DND-41 (cell line): Measurements from ENCODE around the gene PHF2.

Experiments
- ATAC-seq: fragments of 200-7000 bp; cut with Tn5 transposase; 3 replicates; pipeline ENCODE4 v1.9.1; 2021; ENCODE audit warnings: low read depth; ENCODE audit not compliant: insufficient read depth
- DNase-seq: peaks from one replicate; pipeline ENCODE4 v3.0.0-alpha.2; 2020
- H2AFZ ChIP-seq: 2 replicates; pipeline ENCODE4 v1.6.0; 2012; ENCODE audit warnings: low read depth, low read length
- H3K27ac ChIP-seq: 2 replicates; pipeline ENCODE4 v1.5.1; 2012; ENCODE audit warnings: low read length, inconsistent platforms
- H3K27me3 ChIP-seq: fragments of 200-600 bp; sonication (generic); 2 replicates; pipeline ENCODE4 v1.6.0; 2012; ENCODE audit warnings: low read length, mild to moderate bottlenecking, inconsistent platforms; ENCODE audit not compliant: insufficient read depth, poor library complexity
- H3K36me3 ChIP-seq: 2 replicates; pipeline ENCODE4 v1.5.1; 2012; ENCODE audit warnings: low read length, inconsistent platforms; ENCODE audit not compliant: insufficient read depth
- H3K4me1 ChIP-seq: 2 replicates; pipeline ENCODE4 v1.5.1; 2012; ENCODE audit warnings: mild to moderate bottlenecking, low read length; ENCODE audit not compliant: insufficient read depth
- H3K4me2 ChIP-seq: 2 replicates; pipeline ENCODE4 v1.6.0; 2012; ENCODE audit warnings: mild to moderate bottlenecking, moderate library complexity, low read length, inconsistent platforms; ENCODE audit not compliant: insufficient read depth
- H3K4me3 ChIP-seq, 2 experiments: fragments of 200-600 bp in 1 of 2; shearing (Covaris generic) in 1 of 2; 2 replicates each; pipeline ENCODE4 v1.5.1; 2012 to 2016; ENCODE audit warnings: inconsistent platforms in 2 of 2, low read length in 2 of 2, mild to moderate bottlenecking in 2 of 2, low read depth in 1 of 2, moderate library complexity in 1 of 2
- H3K79me2 ChIP-seq: 2 replicates; pipeline ENCODE4 v1.6.0; 2012; ENCODE audit warnings: low read length, inconsistent platforms; ENCODE audit not compliant: insufficient read depth
- H3K9ac ChIP-seq: 2 replicates; pipeline ENCODE4 v1.6.0; 2012; ENCODE audit warnings: low read depth, mild to moderate bottlenecking, inconsistent platforms, low read length, moderate library complexity
- H3K9me3 ChIP-seq: 2 replicates; pipeline ENCODE4 v1.5.1; 2012; ENCODE audit warnings: low read length, moderate library complexity, mild to moderate bottlenecking, inconsistent platforms; ENCODE audit not compliant: insufficient read depth, severe bottlenecking
- H4K20me1 ChIP-seq: 2 replicates; pipeline ENCODE4 v1.6.0; 2012; ENCODE audit warnings: low read length; ENCODE audit not compliant: insufficient read depth
- EZH2 ChIP-seq: IDR thresholded peaks from 3 replicates; pipeline ENCODE4 v1.6.1; 2012; ENCODE audit warnings: borderline replicate concordance, low read depth, mild to moderate bottlenecking, moderate library complexity, low read length, inconsistent platforms; ENCODE audit not compliant: severe bottlenecking
- TF ChIP-seq, protein P1 (sequence below): IDR thresholded peaks from 2 replicates; pipeline ENCODE4 v1.5.1; 2012; ENCODE audit warnings: borderline replicate concordance, low read length, moderate library complexity, mild to moderate bottlenecking; ENCODE audit not compliant: poor library complexity, severe bottlenecking; ENCODE audit errors: extremely low read depth

The PHF2 gene

DNA sequence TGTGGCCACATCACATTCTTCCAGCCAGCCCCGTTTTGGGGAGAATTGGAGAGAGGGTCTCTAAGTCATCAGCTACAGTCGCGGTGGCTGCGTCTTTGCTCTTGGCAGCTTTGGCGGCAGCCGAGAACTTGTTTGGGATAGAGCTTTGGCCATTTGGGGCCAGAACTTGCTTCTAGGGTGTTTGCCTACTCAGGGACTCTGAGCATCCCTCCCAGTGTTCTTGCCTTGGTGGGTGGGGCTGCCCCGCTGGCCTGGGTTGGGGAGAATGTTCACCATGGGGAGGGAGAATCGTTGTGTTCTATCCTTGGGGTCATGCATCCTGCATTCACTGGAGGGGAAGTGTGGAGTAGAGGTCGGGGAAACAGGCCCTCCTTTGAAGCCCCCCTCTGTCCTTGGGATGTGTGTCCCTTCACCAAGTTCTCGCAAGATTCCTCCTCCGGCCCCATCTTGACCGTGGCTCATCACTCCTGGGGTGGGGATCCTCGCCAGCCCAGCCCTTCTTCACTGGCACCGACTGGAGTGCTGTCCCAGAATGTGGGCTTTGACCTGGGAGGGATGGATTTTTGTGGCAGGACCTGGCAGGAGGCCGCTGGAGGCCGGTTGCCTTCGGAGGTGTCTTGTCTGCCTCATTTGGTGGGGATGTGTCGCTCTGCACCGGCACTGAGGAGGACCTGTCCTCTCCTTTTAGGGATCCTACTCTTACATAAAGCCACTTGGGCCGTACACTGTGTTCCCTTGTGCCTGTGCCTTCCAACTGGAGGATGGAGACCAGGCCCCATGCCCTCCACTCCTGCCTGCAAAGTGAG is 3.5 kb downstream of the PHF2 start:
- Histone ChIP-seq H3K9ac (no peak overlapping the region), H3K79me2 (peaks cover 95% of the 10 kb centered on the region), H3K27me3 (no peaks in the 10 kb centered on the region), H3K4me2 (peak overlapping the region; percentile 24; the same call in 1 of the 2 replicates), H3K4me1 (peaks cover 40% of the 10 kb centered on the region), H3K27ac (no peak overlapping the region), H3K4me3 (no peak overlapping the region), H2AFZ (no peak overlapping the region), H3K36me3 (no peaks in the 10 kb centered on the region), H3K9me3 (no peaks in the 10 kb centered on the region), H4K20me1 (peaks cover 50% of the 10 kb centered on the region)
- peak; percentile 2 for DNase-seq
- no peak for ATAC-seq
- no peak for TF ChIP-seq EZH2
- TF ChIP-seq, protein P1, sequence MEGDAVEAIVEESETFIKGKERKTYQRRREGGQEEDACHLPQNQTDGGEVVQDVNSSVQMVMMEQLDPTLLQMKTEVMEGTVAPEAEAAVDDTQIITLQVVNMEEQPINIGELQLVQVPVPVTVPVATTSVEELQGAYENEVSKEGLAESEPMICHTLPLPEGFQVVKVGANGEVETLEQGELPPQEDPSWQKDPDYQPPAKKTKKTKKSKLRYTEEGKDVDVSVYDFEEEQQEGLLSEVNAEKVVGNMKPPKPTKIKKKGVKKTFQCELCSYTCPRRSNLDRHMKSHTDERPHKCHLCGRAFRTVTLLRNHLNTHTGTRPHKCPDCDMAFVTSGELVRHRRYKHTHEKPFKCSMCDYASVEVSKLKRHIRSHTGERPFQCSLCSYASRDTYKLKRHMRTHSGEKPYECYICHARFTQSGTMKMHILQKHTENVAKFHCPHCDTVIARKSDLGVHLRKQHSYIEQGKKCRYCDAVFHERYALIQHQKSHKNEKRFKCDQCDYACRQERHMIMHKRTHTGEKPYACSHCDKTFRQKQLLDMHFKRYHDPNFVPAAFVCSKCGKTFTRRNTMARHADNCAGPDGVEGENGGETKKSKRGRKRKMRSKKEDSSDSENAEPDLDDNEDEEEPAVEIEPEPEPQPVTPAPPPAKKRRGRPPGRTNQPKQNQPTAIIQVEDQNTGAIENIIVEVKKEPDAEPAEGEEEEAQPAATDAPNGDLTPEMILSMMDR: no peak

- ATAC-seq (no peak), DNase-seq (no peak)
- no peak overlapping the region for H3K9ac ChIP-seq
- H4K20me1 ChIP-seq: peaks cover 59% of the 10 kb centered on the region
- peak overlapping the region; percentile 23; the same call in 1 of the 2 replicates for H3K27ac ChIP-seq
- no peaks in the 10 kb centered on the region for H3K36me3 ChIP-seq
- no peak overlapping the region for H2AFZ ChIP-seq
- H3K9me3 ChIP-seq: no peaks in the 10 kb centered on the region
- peaks cover 95% of the 10 kb centered on the region for H3K79me2 ChIP-seq
- no peak overlapping the region for H3K4me3 ChIP-seq
- 0 out of 2 replicates have a peak overlapping the region, but pooled peaks have one; percentile 1 for H3K4me2 ChIP-seq
- no peaks in the 10 kb centered on the region for H3K27me3 ChIP-seq
- H3K4me1 ChIP-seq: peaks cover 31% of the 10 kb centered on the region
- TF ChIP-seq EZH2: no peak
- TF ChIP-seq, protein P1: no peak
These were observed 4.4 kb downstream of the PHF2 start for GRCh38 chr9:93580654-93581380.

GRCh38 chr9:93582115-93582514 is 5.7 kb downstream of the PHF2 start:
- no peak overlapping the region; the same call in 1 of the 2 replicates for H3K27ac ChIP-seq

More at GRCh38 chr9:93582115-93582514, 5.7 kb downstream of the PHF2 start:
- TF ChIP-seq, protein P1: no peak
- TF ChIP-seq EZH2: no peak
- Histone ChIP-seq H3K27me3 (no peaks in the 10 kb centered on the region), H3K4me3 (no peak overlapping the region), H3K36me3 (no peaks in the 10 kb centered on the region), H3K79me2 (peaks cover 100% of the 10 kb centered on the region), H3K9me3 (no peaks in the 10 kb centered on the region), H3K9ac (no peak overlapping the region), H3K4me1 (peaks cover 31% of the 10 kb centered on the region), H2AFZ (no peak overlapping the region), H4K20me1 (peaks cover 72% of the 10 kb centered on the region), H3K4me2 (no peak overlapping the region)
- DNase-seq: no peak
- no peak for ATAC-seq
